A172 (cell line): Measurements from ENCODE around the gene SMYD4. TPM values are rescaled to one million over a fixed set of nuclear protein-coding genes. Genes with fewer than 3 reads are reported as not detected.
A peak's percentile ranks its signal among the peaks of the same experiment; 100 is the strongest.
"Not testable (repeated sequence)": the region's sequence is repeated elsewhere in the genome, so short reads cannot be mapped to it uniquely, and the experiment has no call there.

ENCODE experiments used
- DNase-seq: peaks from one replicate; pipeline ENCODE4 v3.0.0-alpha.2; 2015; ENCODE audit warnings: low spot score
- total RNA-seq: library from RNA; depleted of rRNA; stranded (reverse); fragments of >200 nt; shearing (Covaris generic); gene quantifications from 2 replicates; pipeline ENCODE4 v1.2.3, GENCODE V29; 2014

Gene SMYD4
- total RNA-seq, 1 experiment from 2014 or later, result 7.7 TPM

- DNase-seq, result no peak
Measured at GRCh38 chr17:1755252-1755826, 74.4 kb downstream of the SMYD4 start.

DNA sequence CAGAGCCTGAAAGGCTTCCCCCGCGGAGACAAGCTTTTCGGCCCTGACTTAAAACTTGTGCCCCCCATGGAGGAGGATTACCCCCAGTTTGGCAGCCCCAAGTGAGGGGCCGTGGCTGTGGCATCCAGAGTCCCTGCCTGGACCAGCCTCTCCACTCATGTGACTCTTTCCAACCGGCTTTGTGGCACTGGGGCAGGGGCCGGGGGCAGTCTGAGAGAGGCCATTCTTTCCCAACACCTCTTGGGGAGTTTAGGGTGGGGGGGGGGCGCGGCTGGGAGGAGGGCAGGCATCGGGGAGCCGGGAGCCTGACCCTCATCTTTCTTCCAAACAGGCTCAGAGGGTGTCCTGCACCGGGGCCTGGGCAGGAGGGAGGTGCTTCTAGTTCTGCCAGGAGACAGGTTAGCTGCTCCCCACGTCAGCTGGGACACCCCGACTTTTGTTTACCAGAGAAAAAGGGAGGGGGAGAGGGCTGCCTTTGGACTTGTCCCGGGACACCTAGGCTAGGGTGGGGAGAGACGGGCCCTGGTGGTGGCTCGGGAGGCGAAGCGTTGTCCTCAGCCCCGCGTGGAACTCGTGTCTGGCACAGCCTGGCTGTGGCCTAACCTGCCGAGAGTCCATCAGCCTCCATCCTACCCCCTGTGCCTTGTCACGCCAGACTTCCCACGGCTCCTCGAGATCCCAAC lies 75.1 kb downstream of the SMYD4 start:
- no peak for DNase-seq

GRCh38 chr17:1753767-1754429 lies 75.8 kb downstream of the SMYD4 start:
- no peak for DNase-seq

- peak; percentile 61 for DNase-seq
Measured at GRCh38 chr17:1752425-1753262, 77.1 kb downstream of the SMYD4 start.

GRCh38 chr17:1750628-1751027 lies 79.1 kb downstream of the SMYD4 start:
- no peak for DNase-seq

- no peak for DNase-seq
Measured at GRCh38 chr17:1746975-1747543, 82.6 kb downstream of the SMYD4 start.

- no peak for DNase-seq
Measured at GRCh38 chr17:1745513-1746020, 84.1 kb downstream of the SMYD4 start.

DNA sequence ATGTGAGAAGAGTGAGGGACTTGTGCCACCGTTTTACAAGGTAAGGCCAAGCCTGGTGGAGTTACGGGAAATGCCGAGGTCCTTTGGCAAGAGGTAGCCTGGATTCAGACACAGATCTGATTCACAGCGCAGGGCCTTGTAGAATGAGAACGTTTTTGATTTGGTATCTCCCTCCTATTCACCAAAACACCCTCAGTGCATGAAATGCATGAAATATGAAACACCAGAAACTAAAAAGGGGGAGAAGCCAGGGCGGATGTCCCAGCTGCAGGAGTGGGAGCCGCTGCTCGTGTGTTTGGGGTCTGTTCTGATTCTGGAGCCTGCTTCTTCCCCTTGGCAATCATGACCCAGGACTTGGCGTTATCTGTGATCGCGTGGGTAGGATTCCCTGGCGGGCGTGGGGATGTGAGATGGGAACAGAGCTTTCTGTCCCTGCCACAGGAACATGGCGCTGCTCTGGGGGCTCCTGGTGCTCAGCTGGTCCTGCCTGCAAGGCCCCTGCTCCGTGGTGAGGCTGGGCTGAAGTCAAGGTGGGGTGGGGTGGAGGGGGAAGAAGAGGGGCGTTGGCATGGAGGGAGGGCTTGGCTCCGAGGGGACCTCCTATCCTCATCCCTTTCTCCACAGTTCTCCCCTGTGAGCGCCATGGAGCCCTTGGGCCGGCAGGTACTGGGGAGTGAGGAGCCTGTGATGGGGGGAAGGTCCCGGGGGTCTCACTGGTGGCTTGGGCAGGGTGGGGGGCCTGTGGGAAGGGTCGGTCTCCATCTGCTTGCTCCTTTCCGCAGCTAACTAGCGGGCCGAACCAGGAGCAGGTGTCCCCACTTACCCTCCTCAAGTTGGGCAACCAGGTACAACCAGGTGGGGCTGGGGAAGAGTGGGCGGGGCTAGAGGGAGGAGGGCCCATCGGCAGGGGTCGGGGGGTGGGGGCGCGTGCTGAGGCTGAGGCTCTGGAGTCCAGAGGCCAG lies 84.9 kb downstream of the SMYD4 start:
- DNase-seq, result no peak

- no peak for DNase-seq
Measured at GRCh38 chr17:1743088-1743439, 86.6 kb downstream of the SMYD4 start.

DNA sequence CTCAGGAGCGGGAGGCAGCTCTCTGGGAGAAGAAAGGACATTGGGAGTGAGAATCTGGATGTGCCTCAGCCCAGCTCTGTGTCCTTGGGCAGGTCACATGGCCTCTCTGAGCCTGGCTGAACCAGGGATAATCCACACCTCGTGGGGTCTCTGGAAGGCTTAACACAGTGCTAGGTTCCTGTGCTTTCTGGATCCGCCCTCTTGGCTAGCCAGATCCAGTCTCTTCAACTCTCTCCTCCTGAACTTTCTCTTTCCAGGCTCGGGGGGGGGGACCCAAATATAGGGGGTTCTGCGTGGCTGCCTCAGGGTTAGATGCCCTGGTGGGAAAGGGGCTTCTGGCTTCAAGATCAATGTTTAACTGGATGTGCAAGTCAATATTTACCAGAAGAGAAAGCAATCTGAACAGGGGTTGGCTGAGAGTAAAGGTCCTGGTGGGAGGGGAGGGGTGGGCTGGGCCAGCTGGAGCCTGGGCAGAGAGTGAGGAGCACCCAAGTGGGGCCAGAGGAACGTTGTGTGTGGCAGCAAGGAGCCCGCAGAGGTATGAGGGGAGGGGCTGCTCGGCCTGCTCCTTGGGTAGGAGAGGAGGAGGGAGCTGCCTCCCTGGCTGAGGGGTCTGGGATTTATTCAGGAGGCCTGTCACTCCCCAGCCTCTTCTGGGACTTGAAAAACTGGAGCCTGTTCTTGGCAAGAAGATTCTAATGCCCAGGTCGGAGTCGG lies 87.2 kb downstream of the SMYD4 start, which contains the start of gene SERPINF2:
Gene SERPINF2, plus strand, starts transcription at position 501 of the 717 bp plus-strand sequence. CDS start 2,125 bp downstream, outside the sequence.
- DNase-seq, result no peak

DNA sequence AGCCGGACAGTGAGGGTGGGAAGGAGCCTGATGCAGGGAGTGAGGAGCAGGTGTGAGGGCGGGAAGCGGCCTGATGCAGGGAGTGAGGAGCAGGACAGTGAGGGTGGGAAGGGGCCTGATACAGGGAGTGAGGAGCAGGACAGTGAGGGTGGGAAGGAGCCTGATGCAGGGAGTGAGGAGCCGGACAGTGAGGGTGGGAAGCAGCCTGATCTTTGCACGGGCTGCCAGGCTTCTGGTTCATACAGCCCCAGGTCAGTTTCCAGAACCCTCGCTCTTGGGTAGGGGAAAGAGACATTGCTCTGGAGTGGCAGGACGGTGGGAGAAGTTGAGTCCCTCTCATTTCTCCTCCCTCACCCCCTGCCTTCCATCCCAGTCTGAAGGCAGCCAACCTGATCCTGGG lies 87.8 kb downstream of the SMYD4 start:
- not testable (repeated sequence) for DNase-seq

DNA sequence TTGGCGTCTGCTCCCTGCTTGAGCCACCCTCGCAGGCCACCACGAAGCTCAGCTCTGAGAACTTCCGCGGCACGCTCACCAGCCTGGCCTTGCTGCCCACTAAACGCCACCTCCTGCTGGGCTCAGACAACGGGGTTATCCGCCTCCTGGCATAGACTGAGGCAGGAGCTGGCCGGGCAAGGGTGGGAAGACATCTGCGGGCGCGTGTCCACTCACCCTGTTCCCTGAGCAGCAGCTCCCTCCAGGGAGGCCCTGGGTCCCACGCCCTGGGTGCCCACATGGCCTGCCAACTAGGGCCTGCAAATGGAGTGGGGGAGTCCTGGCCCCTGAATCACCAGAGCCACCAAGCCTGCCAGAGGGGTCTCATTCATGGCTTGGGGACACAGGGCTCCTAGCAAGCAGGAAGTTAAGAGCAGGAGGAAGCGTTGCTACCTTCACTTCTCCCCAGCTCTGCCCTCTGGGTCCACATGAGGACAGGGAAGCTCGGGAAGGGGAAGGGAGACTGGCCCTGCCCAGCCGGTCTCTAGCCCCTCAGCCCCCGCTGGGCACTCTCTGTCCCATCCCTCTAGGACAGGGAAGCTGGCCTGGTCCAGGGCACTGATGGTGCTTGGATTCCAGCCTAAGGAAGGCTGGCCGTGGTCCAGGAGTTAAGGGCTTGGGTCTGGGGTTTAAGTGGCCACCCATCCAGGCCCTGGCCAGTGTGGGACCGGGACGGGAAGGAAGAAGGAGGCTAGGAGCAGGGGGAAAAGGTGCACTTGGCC lies 92.0 kb downstream of the SMYD4 start:
- DNase-seq, result no peak

DNA sequence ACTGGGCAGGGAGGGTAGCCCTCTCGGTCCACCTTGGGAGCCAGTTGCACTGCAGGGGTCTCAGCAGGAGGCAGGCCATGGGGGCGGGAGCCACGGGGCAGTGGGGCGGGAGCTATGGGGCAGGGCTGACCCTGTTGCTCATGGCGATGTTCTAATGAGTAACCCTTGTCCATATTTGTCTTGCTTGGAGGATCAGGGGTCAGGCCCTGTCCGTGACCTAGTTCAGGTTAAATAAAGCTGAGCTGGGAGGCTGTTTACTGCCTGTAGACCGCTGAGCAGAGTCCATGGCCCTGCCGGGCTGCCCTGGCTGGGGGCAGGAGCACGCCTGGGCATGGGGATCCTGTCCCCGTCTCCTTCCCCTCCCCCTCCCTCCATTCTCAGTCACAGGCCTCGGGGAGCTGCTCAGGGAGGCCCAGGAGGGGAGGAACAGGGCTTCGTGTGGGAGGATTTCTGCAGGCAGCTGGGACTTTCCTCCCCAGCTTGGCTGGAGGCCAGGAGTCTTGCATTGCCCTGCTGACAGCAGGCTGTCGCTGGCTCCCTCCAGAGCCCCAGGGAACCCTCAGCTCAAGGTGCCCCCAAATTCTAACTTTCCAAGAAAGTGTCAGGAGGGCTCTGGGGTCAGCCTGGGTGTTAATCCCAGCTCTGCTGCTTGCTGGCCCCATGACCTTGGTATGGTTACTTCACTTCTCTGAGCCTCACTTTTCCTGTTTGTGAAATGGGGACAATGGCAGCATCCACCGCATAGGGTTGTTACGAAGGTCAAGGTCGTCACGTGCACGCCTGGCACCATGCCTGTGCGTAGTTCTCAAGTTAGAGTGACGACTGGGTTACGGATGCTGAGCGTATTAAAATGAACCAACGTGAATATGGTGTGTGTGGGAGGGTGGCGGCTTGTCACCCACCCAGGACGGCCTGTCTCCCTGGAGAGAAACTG lies 93.1 kb downstream of the SMYD4 start:
- peak; percentile 64 for DNase-seq

DNA sequence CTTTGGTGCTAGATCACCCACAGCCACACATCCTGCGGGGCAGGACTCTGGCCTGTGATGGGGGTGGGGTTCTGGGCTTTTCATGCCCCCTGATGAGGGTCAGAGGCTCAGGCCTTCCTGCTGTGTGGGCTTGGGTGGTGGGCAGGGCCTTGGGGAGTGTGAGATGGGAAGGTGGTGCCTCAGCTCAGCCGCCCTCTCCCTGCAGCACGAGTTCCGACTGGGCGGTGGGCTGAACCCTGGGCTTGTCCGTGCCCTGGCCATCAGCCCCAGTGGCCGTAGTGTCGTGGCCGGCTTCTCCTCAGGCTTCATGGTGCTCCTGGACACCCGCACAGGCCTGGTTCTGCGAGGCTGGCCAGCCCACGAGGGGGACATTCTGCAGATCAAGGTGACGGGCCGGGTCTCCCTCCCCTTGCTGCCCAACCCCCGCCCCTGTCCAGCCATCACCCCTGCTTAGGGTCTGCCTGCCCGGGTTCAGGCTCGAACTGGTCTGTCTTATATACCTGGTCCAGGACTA lies 93.8 kb downstream of the SMYD4 start:
- DNase-seq, result no peak

DNA sequence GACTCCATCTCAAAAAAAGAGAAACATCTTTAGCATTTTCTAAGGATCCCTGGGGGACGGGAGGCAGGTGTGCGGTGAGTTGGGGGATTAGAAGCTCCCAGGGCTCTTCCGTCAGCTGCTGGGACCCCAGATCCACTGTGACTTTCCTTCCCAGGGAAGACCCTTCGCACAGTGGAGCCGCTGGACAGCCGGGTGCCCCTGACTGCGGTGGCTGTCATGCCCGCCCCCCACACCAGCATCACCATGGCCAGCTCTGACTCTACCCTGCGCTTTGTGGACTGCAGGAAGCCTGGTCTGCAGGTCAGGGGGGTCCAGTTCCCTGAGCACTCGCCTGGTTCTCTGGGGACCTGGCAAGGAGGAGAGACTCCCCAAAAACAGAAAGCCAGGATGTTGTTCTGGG lies 94.3 kb downstream of the SMYD4 start:
- DNase-seq, result no peak

DNA sequence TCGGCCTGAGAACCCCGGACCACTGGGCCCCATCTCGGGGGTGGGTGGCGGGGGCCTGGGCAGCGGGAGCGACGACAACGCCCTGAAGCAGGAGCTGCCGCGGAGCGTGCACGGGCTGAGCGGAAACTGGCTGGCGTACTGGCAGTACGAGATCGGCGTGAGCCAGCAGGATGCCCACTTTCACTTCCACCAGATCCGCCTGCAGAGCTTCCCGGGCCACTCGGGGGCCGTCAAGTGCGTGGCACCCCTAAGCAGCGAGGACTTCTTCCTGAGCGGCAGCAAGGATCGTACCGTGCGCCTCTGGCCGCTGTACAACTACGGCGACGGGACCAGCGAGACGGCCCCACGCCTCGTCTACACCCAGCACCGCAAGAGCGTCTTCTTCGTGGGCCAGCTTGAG lies 95.9 kb downstream of the SMYD4 start:
- DNase-seq, result no peak

DNA sequence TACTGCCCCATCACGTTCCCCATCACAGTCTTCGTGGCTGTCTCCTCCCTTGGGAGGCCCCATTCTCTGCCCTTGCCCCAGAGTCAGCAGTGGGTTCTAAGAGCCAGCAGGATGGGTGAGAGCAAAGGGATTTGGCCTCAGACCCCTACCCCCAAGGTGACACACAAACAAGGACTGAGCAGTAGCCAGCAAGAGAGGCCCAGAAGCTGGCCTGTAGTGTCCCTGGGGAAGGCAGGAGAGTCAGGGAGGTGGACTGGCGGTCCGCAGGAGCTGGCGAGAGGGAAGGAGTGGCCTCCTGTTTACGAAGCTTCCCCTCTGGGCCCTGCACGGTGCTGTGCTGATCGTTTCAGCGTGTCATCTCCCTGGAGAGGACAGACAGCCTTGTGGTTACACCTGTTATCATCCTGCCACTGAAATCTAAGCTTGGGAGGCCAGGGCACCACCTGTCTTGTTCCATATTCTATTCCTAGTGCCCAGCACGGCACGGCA lies 96.8 kb downstream of the SMYD4 start:
- no peak for DNase-seq
